Liver (tissue), 9 donors: ENCODE results near the gene SLC44A3. TPM values are rescaled to one million over a fixed set of nuclear protein-coding genes. Genes with fewer than 3 reads are reported as not detected.

Experiments used
- DNase-seq: peaks from one replicate; pipeline ENCODE4 v3.0.0-alpha.2; 2017; ENCODE audit warnings: low spot score
- H3K27ac ChIP-seq, 2 donors: one replicate each; pipeline ENCODE4 v1.7.0; 2013; ENCODE audit warnings: inconsistent platforms in 2 of 2, low read length in 2 of 2, control low read depth in 1 of 2, low read depth in 1 of 2, mild to moderate bottlenecking in 1 of 2
- H3K27me3 ChIP-seq, 4 donors: one replicate each; pipeline versions ENCODE4 v1.6.1 to v1.7.0; 2013; ENCODE audit warnings: low read length in 3 of 4, inconsistent platforms in 1 of 4, mild to moderate bottlenecking in 1 of 4, moderate library complexity in 1 of 4; ENCODE audit not compliant: control insufficient read depth in 4 of 4, insufficient read depth in 4 of 4
- H3K36me3 ChIP-seq, 4 donors: one replicate each; pipeline versions ENCODE4 v1.6.1 to v1.7.0; 2013; ENCODE audit warnings: low read length in 3 of 4, mild to moderate bottlenecking in 3 of 4, low read depth in 1 of 4, moderate library complexity in 1 of 4; ENCODE audit not compliant: control insufficient read depth in 4 of 4, insufficient read depth in 3 of 4
- H3K4me1 ChIP-seq, 4 donors: one replicate each; pipeline versions ENCODE4 v1.6.1 to v1.7.0; 2013; ENCODE audit warnings: low read length in 3 of 4, mild to moderate bottlenecking in 3 of 4, moderate library complexity in 1 of 4; ENCODE audit not compliant: control insufficient read depth in 4 of 4, insufficient read depth in 4 of 4
- H3K4me3 ChIP-seq, 3 donors: one replicate each; pipeline versions ENCODE4 v1.6.1 to v1.7.0; 2013; ENCODE audit warnings: low read length in 3 of 3, control low read depth in 1 of 3, low read depth in 1 of 3, mild to moderate bottlenecking in 1 of 3
- H3K9ac ChIP-seq, 2 donors: one replicate each; pipeline ENCODE4 v1.7.0; 2013; ENCODE audit warnings: low read length in 2 of 2, mild to moderate bottlenecking in 2 of 2, moderate library complexity in 2 of 2, control low read depth in 1 of 2, low read depth in 1 of 2
- H3K9me3 ChIP-seq, 4 donors: one replicate each; pipeline versions ENCODE4 v1.6.1 to v1.7.0; 2013; ENCODE audit warnings: low read length in 3 of 4; ENCODE audit not compliant: control insufficient read depth in 4 of 4
- CTCF ChIP-seq: fragments of 150-350 bp; IDR thresholded peaks from 2 replicates; pipeline ENCODE4 v1.5.1; 2017; ENCODE audit warnings: improper control_type of control experiment, low read depth, low read length; ENCODE audit not compliant: missing input control
- EGR1 ChIP-seq, 2 donors: IDR thresholded peaks; 2 replicates each; pipeline ENCODE4 v1.6.1; 2016 to 2018; ENCODE audit warnings: antibody characterized with exemption in 2 of 2, low read depth in 2 of 2
- FOXA1 ChIP-seq: IDR thresholded peaks from 2 replicates; pipeline ENCODE4 v1.6.1; 2016; ENCODE audit warnings: antibody characterized with exemption
- FOXA2 ChIP-seq: IDR thresholded peaks from 2 replicates; pipeline ENCODE4 v1.6.1; 2016; ENCODE audit warnings: antibody characterized with exemption
- GABPA ChIP-seq, 2 donors: IDR thresholded peaks in 1 of 2; conservative IDR thresholded peaks in 1 of 2; 2 replicates each; pipeline ENCODE4 v1.6.1; 2016; ENCODE audit warnings: antibody characterized with exemption in 2 of 2, mild to moderate bottlenecking in 1 of 2, moderate library complexity in 1 of 2
- HNF4A ChIP-seq, 2 donors: conservative IDR thresholded peaks; 2 replicates each; pipeline ENCODE4 v1.6.1; 2016; ENCODE audit warnings: antibody characterized with exemption in 2 of 2, mild to moderate bottlenecking in 2 of 2
- HNF4G ChIP-seq: IDR thresholded peaks from 2 replicates; pipeline ENCODE4 v1.6.1; 2016; ENCODE audit warnings: antibody characterized with exemption
- JUND ChIP-seq, 2 donors: IDR thresholded peaks; 2 replicates each; pipeline ENCODE4 v1.6.1; 2016; ENCODE audit warnings: antibody characterized with exemption in 2 of 2
- NR2F2 ChIP-seq: IDR thresholded peaks from 2 replicates; pipeline ENCODE4 v1.6.1; 2016; ENCODE audit warnings: antibody characterized with exemption
- RAD21 ChIP-seq, 2 donors: IDR thresholded peaks; 2 replicates each; pipeline ENCODE4 v1.6.1; 2016; ENCODE audit warnings: antibody characterized with exemption in 2 of 2, mild to moderate bottlenecking in 2 of 2
- REST ChIP-seq: IDR thresholded peaks from 2 replicates; pipeline ENCODE4 v1.6.1; 2016; ENCODE audit warnings: antibody characterized with exemption, mild to moderate bottlenecking
- RXRA ChIP-seq, 2 donors: IDR thresholded peaks; 2 replicates each; pipeline ENCODE4 v1.6.1; 2017 to 2018; ENCODE audit warnings: antibody characterized with exemption in 2 of 2, mild to moderate bottlenecking in 1 of 2
- SP1 ChIP-seq: IDR thresholded peaks from 2 replicates; pipeline ENCODE4 v1.6.1; 2018; ENCODE audit warnings: antibody characterized with exemption, mild to moderate bottlenecking
- TAF1 ChIP-seq: conservative IDR thresholded peaks from 2 replicates; pipeline ENCODE4 v1.6.1; 2016; ENCODE audit warnings: antibody characterized with exemption, mild to moderate bottlenecking
- YY1 ChIP-seq: IDR thresholded peaks from 2 replicates; pipeline ENCODE4 v1.6.1; 2016; ENCODE audit warnings: antibody characterized with exemption, mild to moderate bottlenecking
- ZBTB33 ChIP-seq: IDR thresholded peaks from 2 replicates; pipeline ENCODE4 v1.6.1; 2016; ENCODE audit warnings: antibody characterized with exemption
- WGBS: extraction: QIAGEN DNeasy Blood & Tissue Kit; methylation state at CpG from one replicate; pipeline ENCODE4 v1.1.7; 2013; 5-methylcytosine and 5-hydroxymethylcytosine counted together
- polyA plus RNA-seq, 2 donors: library from polyadenylated mRNA; stranded (reverse) in 1 of 2; unstranded in 1 of 2; fragments of 200-250 nt in 1 of 2; fragments of >200 nt in 1 of 2; fragmentation: Nextera tagmentation in 1 of 2; extraction: Ambion mirVana in 1 of 2; gene quantifications; one replicate each; pipeline versions ENCODE4 v1.2.1 to v1.2.3, GENCODE V29; 2013 to 2015
- total RNA-seq, 2 donors: library from RNA; depleted of rRNA; stranded (reverse); fragments of >200 nt; gene quantifications; one replicate each; pipeline ENCODE4 v1.2.3, GENCODE V29; 2014
- TF ChIP-seq, protein P1 (sequence below): IDR thresholded peaks from 2 replicates; pipeline ENCODE4 v1.6.1; 2016; ENCODE audit warnings: antibody characterized with exemption
- TF ChIP-seq, protein P2 (sequence below): IDR thresholded peaks from 2 replicates; pipeline ENCODE4 v1.6.1; 2016; ENCODE audit warnings: antibody characterized with exemption
- donor health status: healthy.
- donor health status: healthy.
- donor health status: healthy.
- donor health status: healthy.
- donor health status: healthy.

The SLC44A3 gene
- total and polyA plus RNA-seq, 4 donors, result 2.4 to 2.8 (median 2.7) TPM

DNA sequence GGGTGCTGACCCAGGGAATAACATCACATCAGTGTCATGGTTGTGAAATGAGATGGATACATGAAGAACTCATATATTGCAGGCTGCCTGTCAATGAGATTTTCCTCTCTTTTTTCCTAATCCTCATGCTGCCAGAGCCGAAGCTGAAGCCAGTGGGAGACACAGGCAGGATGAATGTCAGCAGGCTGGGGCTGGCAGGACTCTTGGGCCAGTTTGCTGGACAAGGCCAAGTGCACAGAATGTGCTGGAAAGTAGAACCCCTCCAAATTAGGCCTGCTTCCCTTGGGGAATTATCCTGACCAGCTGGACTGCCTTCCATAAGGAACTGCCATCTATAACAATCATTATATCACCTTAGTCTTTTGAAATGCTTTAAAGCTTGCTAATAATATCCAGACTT is 31.4 kb downstream of the SLC44A3 start (continued):
- no peak for TF ChIP-seq EGR1 (IDR thresholded peaks at IDR 0.05; ENCODE audit: low read depth in 2 of 2)
- TF ChIP-seq FOXA1, result no peak

DNA sequence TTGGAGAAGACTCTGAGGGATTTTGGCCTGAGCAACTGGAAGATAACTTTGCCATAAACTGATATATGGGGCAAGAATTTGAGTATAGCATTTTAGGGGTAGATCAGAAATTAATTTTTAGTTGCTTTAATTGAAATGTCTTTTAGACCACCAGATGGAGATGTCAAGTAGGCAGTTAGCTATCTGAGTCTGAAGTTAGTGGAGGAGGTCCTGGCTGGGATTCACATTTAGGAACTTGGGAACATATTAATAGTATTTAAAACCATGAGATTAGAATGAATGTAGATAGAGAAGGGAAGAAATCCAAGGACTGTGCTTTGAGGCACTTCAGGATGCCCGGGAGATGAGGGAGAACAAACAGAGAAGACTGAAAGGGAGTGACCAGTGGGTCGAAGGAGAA is 32.6 kb downstream of the SLC44A3 start:
- Histone ChIP-seq H3K9me3 (no peaks in the 10 kb centered on the region), H3K9ac (no peak overlapping the region), H3K4me1 (no peaks in the 10 kb centered on the region), H3K27me3 (no peaks in the 10 kb centered on the region), H3K4me3 (no peak overlapping the region), H3K36me3 (no peaks in the 10 kb centered on the region), H3K27ac (no peak overlapping the region)
- no peak for DNase-seq
- 59% methylated on average over 2 of the region's 2 CpGs for WGBS
- TF ChIP-seq CTCF (peak; percentile 14), RAD21 (IDR thresholded peaks at IDR 0.05) (peak; percentile 46 to 63), GABPA (IDR thresholded peaks at IDR 0.05 in 1 of 2, conservative IDR thresholded peaks at IDR 0.05 in 1 of 2) (no peak)

DNA sequence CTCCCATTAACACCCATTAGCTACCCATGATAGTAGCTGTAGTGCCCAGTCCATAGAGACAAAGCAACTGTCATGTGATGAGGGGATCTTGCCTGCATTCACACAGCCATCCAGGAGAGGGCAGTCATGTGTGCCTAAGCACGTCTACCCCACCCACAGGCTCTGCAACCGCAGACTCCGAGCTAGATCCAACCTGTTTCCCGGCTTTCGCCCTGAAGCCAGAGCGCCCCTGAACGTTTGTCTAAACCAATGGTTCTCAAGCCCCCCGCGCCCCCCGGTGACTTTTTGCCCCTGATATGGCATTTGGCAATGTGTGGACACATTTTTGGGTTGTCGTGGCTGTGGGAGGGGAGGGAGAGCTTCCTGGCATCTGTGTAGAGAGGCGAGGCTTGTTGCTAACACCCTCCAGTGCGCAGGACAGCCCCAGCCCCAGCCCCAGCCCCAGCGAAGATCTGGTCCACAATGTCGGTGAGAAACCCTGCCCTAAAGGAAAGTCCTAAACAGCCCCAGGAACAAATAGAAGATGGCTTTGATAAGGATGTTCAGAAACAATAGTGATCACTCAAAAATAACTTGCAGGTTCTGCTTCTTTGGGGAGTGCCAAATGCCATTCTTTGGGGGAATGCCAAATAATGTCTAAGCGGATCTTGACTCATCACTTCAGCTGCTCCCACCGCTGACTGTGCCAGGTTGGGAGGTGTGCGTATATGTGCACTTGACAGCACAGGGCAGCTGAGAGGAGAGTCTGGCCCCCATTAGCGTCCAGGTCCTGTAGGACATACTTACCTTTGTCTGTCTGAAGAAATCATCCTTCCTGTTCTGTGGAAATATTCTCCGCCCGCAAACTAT is 34.5 kb downstream of the SLC44A3 start:
- H3K4me1 ChIP-seq, result no peaks in the 10 kb centered on the region
- H3K27me3 ChIP-seq, result no peaks in the 10 kb centered on the region
- DNase-seq, result peak; percentile 81
- H3K36me3 ChIP-seq, result no peaks in the 10 kb centered on the region
- WGBS, result 19% methylated on average over 21 of the region's 21 CpGs
- H3K4me3 ChIP-seq, result peak overlapping the region in 2 of 3 donors; percentile 51 to 53
- peak overlapping the region; percentile 28 to 54 for H3K9ac ChIP-seq
- H3K27ac ChIP-seq, result peak overlapping the region; percentile 45 to 46
- H3K9me3 ChIP-seq, result no peaks in the 10 kb centered on the region
- TF ChIP-seq REST (no peak), CTCF (peak; percentile 98), RAD21 (IDR thresholded peaks at IDR 0.05) (peak; percentile 99 to 100), HNF4A (conservative IDR thresholded peaks at IDR 0.05) (no peak), TAF1 (no peak), ZBTB33 (no peak), SP1 (no peak), FOXA1 (no peak), GABPA (IDR thresholded peaks at IDR 0.05 in 1 of 2, conservative IDR thresholded peaks at IDR 0.05 in 1 of 2) (no peak), RXRA (IDR thresholded peaks at IDR 0.05) (peak in 1 of 2 donors; percentile 27), EGR1 (IDR thresholded peaks at IDR 0.05; ENCODE audit: low read depth in 2 of 2) (no peak), HNF4G (no peak), NR2F2 (no peak), YY1 (peak; percentile 22), FOXA2 (no peak), JUND (IDR thresholded peaks at IDR 0.05) (no peak)
- TF ChIP-seq, protein P1, sequence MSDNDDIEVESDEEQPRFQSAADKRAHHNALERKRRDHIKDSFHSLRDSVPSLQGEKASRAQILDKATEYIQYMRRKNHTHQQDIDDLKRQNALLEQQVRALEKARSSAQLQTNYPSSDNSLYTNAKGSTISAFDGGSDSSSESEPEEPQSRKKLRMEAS, result no peak
- TF ChIP-seq, protein P2, sequence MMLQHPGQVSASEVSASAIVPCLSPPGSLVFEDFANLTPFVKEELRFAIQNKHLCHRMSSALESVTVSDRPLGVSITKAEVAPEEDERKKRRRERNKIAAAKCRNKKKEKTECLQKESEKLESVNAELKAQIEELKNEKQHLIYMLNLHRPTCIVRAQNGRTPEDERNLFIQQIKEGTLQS, result no peak
